Neural crest cell (in vitro differentiated cells): Measurements from ENCODE around the gene RABGEF1. TPM values are rescaled to one million over a fixed set of nuclear protein-coding genes. Genes with fewer than 3 reads are reported as not detected.
"Not testable (repeated sequence)": the region's sequence is repeated elsewhere in the genome, so short reads cannot be mapped to it uniquely, and the experiment has no call there.

Experiments used
- DNase-seq: peaks from one replicate; pipeline ENCODE4 v3.0.0; 2021; ENCODE audit warnings: low read depth, mixed read lengths, low spot score
- H3K27ac Mint-ChIP-seq: one replicate; pipeline ENCODE4 v1.8.0; 2021; ENCODE audit warnings: mild to moderate bottlenecking, mixed read lengths; ENCODE audit not compliant: unreplicated experiment
- H3K27me3 Mint-ChIP-seq: 2 replicates; pipeline ENCODE4 v1.8.0; 2021; ENCODE audit warnings: low read depth, mild to moderate bottlenecking, mixed read lengths
- H3K36me3 Mint-ChIP-seq: 2 replicates; pipeline ENCODE4 v1.8.0; 2021; ENCODE audit warnings: low read depth, mild to moderate bottlenecking, mixed read lengths
- H3K4me1 Mint-ChIP-seq: 2 replicates; pipeline ENCODE4 v1.8.0; 2021; ENCODE audit warnings: mixed read lengths
- H3K4me3 Mint-ChIP-seq: one replicate; pipeline ENCODE4 v1.8.0; 2021; ENCODE audit warnings: mild to moderate bottlenecking, mixed read lengths
- H3K9me3 Mint-ChIP-seq: 2 replicates; pipeline ENCODE4 v1.8.0; 2021; ENCODE audit warnings: mixed read lengths
- total RNA-seq: library from RNA; stranded (reverse); gene quantifications from 2 replicates; pipeline ENCODE4 v1.2.1, GENCODE V29; 2021
- TF ChIP-seq, protein P1 (sequence below): fragments of 200-600 bp; sonication (generic); conservative IDR thresholded peaks from 2 replicates; pipeline ENCODE4 v1.5.0; 2021; ENCODE audit warnings: antibody characterized with exemption, mild to moderate bottlenecking

The RABGEF1 gene
- total RNA-seq, 1 donor from 2014 or later = 17.7 TPM

DNA sequence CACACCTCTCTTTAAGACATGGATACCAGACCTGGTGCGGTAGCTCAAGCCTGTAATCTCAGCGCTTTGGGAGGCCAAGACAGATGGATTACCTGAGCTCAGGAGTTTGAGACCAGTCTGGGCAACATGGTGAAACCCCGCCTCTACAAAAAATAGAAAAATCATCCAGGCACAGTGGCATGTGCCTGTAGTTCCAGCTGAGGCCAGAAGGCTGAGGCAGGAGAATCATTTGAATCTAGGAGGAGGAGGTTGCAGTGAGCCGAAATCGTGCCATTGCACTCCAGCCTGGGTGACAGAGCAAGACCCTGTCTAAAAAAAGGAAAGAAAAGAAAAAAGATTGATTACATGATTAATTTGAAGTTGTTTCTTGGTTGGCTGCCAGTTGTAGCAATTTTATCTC, 35.9 kb downstream of the RABGEF1 start:
- H3K27me3 Mint-ChIP-seq, H3K4me1 Mint-ChIP-seq, H3K36me3 Mint-ChIP-seq, H3K4me3 Mint-ChIP-seq, H3K9me3 Mint-ChIP-seq, DNase-seq, H3K27ac Mint-ChIP-seq: not testable (repeated sequence)
- TF ChIP-seq, protein P1, sequence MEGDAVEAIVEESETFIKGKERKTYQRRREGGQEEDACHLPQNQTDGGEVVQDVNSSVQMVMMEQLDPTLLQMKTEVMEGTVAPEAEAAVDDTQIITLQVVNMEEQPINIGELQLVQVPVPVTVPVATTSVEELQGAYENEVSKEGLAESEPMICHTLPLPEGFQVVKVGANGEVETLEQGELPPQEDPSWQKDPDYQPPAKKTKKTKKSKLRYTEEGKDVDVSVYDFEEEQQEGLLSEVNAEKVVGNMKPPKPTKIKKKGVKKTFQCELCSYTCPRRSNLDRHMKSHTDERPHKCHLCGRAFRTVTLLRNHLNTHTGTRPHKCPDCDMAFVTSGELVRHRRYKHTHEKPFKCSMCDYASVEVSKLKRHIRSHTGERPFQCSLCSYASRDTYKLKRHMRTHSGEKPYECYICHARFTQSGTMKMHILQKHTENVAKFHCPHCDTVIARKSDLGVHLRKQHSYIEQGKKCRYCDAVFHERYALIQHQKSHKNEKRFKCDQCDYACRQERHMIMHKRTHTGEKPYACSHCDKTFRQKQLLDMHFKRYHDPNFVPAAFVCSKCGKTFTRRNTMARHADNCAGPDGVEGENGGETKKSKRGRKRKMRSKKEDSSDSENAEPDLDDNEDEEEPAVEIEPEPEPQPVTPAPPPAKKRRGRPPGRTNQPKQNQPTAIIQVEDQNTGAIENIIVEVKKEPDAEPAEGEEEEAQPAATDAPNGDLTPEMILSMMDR = peak; percentile 38

DNA sequence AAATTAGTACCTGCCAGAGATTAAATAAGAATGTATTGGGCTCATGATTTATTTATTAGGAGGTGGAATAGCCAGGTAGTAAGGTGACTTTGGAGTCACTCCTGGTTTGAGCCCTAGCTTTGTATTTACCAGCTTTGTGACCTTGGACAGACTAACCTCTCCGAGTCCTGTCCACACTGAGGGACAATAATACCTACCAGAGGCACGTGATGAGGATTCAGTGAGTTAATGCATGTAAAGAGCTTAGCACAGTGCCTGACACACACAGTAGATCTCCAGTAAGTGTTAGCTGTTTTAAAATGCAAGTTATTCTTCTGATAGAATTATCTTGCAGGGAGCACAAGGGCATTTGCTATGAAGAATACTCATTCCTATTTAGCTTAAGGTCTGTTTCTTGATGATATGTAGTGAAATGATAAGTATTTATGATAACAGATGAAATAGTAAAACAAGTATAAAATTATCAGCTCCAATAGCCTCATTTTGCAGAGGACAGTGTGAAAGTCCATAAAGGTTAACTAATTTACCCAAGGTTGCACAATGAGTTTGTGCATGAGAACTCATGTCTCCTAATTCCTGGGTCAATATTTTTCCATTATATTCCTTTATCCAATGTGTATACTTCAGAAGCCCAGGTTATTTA, 36.4 kb downstream of the RABGEF1 start:
- DNase-seq = no peak
- Mint-ChIP-seq H3K27ac (no peak overlapping the region), H3K9me3 (no peaks in the 10 kb centered on the region), H3K36me3 (peaks cover 5% of the 10 kb centered on the region), H3K4me3 (no peak overlapping the region), H3K4me1 (peaks cover 7% of the 10 kb centered on the region), H3K27me3 (no peaks in the 10 kb centered on the region)
- TF ChIP-seq, protein P1 = no peak

DNA sequence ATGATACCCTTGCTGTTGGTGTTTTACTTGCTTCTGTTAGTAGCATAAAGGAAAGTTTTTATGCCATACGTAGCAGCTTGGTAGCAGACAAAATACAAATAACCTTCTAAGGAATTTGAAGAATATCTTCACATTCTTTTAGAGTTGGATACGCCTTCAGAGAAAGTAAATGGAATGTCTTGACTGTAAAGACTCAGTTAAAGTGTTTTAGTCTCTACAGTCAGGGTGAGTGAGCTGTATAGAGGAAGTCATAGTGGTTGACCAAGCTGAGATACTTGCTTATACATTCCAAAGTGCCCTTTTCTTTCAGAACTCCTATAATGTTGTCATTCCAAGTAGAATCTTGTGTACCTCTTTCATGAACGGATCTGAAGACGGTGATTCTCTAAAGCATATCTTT, 37.7 kb downstream of the RABGEF1 start:
- peaks cover 5% of the 10 kb centered on the region for H3K36me3 Mint-ChIP-seq
- no peak overlapping the region for H3K27ac Mint-ChIP-seq
- H3K4me3 Mint-ChIP-seq = no peak overlapping the region
- H3K27me3 Mint-ChIP-seq = no peaks in the 10 kb centered on the region
- no peak for DNase-seq
- no peaks in the 10 kb centered on the region for H3K9me3 Mint-ChIP-seq
- H3K4me1 Mint-ChIP-seq = peaks cover 4% of the 10 kb centered on the region
- TF ChIP-seq, protein P1 = no peak

DNA sequence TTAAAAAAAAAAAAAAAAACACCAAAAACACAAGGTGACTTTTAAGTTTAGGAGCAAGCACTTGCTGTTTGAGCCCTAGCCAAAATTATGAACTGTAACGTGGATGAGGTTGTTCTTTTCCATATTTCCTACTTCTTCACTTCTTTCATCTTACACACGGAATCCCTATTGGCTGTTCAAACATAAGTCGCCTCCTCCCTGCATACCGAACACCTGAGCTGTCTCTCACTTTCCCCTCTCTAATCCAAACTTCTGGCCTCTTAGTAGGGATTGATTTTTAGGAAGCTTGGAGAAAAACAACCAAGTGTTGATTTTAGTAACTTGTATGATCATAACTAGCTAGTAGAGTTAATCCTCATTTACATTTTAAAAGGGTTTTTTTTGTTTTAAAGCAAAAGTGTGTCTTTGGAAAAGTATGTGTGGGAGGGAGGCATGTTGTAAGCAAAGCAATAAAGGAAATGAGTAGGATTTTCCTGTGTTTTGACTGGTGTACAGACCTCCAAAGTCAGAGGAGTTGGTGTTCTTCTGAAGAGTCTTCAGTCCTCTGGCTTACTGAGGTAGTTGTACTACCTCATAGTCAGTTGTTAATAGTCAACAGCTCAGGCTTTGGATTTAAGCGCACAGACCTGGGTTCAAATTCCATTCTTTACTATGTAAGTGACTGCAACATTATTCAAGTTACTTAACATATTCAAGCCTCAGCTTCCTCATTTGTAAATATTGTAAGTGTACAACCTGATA, 39.3 kb downstream of the RABGEF1 start:
- TF ChIP-seq, protein P1 = no peak
- no peak overlapping the region for H3K27ac Mint-ChIP-seq
- no peak overlapping the region for H3K4me3 Mint-ChIP-seq
- H3K27me3 Mint-ChIP-seq = no peaks in the 10 kb centered on the region
- peaks cover 4% of the 10 kb centered on the region for H3K4me1 Mint-ChIP-seq
- H3K36me3 Mint-ChIP-seq = peaks cover 5% of the 10 kb centered on the region
- no peak for DNase-seq
- H3K9me3 Mint-ChIP-seq = no peaks in the 10 kb centered on the region

DNA sequence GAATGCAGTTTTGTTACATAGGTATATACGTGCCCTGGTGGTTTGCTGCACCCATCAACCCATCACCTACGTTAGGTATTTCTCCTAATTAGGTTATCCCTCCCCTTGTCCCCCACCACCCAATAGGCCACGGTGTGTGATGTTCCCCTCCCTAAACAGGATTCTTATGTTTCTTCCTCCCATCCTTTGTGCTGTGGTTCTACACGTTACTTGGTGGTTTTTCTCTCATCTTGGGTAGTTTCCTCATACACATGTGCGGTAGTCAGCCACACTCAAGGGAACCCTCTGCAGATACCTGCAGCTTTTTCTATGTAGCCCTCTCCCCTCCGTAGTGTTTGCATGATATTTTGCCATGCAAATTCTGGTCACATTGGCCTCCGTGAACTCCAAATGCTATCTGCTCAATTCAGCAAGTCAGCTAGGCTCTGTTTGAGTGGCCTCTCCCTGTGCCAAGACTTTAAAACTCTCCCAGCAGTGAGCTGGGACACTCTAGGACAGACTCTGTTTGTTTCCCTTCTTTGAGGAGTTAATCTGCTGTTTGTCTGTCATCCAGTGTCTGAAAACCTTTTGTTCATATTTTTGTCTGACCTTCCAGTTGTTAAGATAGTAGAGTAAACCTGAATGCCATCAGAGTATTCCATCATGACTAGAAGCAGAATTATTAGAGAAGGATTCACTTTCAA, 41.0 kb downstream of the RABGEF1 start:
- DNase-seq = no peak
- Mint-ChIP-seq H3K36me3 (peaks cover 2% of the 10 kb centered on the region), H3K4me3 (no peak overlapping the region), H3K9me3 (no peaks in the 10 kb centered on the region), H3K27me3 (no peaks in the 10 kb centered on the region), H3K27ac (peak overlapping the region; percentile 89), H3K4me1 (peaks cover 4% of the 10 kb centered on the region)
- TF ChIP-seq, protein P1 = no peak

DNA sequence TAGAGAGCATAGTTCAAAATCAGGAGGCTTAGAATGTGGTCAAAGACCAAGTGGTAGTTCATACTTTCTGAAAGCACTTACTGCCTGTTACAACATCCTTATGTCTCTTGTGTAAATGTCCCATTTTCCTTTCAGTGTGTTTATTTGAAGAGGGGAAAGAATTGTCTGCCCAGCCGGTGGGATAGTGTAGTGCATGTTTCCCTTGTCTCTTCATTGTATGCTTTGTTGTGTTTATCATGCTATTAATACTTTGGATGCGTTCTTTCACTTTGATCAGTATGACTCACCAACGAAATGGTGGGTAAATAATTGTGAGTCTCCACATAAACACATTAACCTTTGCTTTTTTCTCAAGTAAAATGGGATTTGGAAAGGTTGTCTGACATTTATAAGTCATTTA, 42.3 kb downstream of the RABGEF1 start:
- H3K9me3 Mint-ChIP-seq, DNase-seq, H3K27ac Mint-ChIP-seq, H3K4me3 Mint-ChIP-seq, H3K36me3 Mint-ChIP-seq, H3K27me3 Mint-ChIP-seq, H3K4me1 Mint-ChIP-seq: not testable (repeated sequence)

DNA sequence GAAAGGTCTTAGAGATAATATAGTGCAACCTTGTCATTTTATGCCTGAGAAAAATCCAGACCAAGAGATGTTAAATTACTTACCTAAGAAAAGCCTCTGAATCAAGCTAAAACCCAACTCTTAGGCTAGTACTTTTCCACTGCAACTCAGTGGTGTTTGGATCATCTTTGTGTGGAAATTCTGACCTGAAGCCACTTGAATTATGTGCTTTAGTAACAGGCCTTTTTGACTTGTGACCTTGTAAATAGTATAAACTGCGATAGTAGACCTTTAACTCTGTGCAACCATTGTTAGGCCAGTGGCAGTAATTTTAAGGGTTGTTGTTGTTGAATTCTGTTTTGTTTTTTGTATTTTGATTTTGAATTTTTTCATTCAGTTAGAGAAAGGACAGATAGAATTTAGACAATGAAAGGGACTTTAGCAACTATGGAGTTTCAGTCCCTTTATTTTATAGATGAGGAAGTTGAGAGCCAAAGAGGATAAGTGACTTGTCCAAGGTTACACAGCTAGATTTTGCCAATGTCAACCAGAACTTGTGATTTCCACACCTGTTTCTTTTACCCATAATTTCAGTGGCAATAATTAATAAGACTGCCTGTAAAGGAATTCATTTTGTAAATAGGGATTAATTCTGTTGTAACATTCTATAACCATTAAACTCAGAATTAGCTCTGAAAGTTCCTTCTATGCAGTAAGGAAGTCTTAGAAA, 43.5 kb downstream of the RABGEF1 start:
- not testable (repeated sequence) for H3K9me3 Mint-ChIP-seq, H3K27me3 Mint-ChIP-seq, H3K4me1 Mint-ChIP-seq, H3K4me3 Mint-ChIP-seq, DNase-seq, H3K27ac Mint-ChIP-seq, H3K36me3 Mint-ChIP-seq
